Endothelial cell of umbilical vein (primary cell): ENCODE data around the gene CTXND1. TPM values are rescaled to one million over a fixed set of nuclear protein-coding genes. Genes with fewer than 3 reads are reported as not detected.

Experiments used
- BruUV-seq: library from RNA; stranded (reverse); fragments of 400-500 nt; replicated peaks from 2 replicates; lab custom pipeline; 2021; lab: Mats Ljungman, UMichigan
- CTCF ChIA-PET: fragments of 300-600, 350-600 bp; sonication (Branson Sonifier 250); formaldehyde crosslinking; loops from one replicate; lab custom pipeline; 2021; ENCODE audit warnings: antibody characterized with exemption, inconsistent platforms; lab: Charles Lee
- POLR2A ChIA-PET: fragments of 300-600, 350-600 bp; sonication (Branson Sonifier 250); formaldehyde crosslinking; loops from one replicate; lab custom pipeline; 2021; ENCODE audit warnings: antibody characterized with exemption, inconsistent platforms; lab: Charles Lee
- DNase-seq: peaks from one replicate; pipeline ENCODE4 v3.0.0-alpha.2; 2011; ENCODE audit warnings: low read depth, low spot score
- FAIRE-seq: peaks from 2 replicates; lab custom pipeline; 2011; peaks lifted over from hg19 to GRCh38; lab: Jason Lieb, UNC
- H2AFZ ChIP-seq: 2 replicates; pipeline ENCODE4 v1.6.0; 2012; ENCODE audit warnings: low read depth, low read length, control low read depth, inconsistent platforms
- H3K27ac ChIP-seq: 2 replicates; pipeline ENCODE4 v1.5.1; 2011; ENCODE audit warnings: low read depth, mild to moderate bottlenecking, control low read depth, low read length, moderate library complexity; ENCODE audit not compliant: insufficient read depth
- H3K27me3 ChIP-seq, 2 experiments: 2 replicates each; pipeline versions ENCODE4 v1.6.0 to v1.6.1; 2011; ENCODE audit warnings: low read length in 2 of 2, mixed read lengths in 1 of 2; ENCODE audit not compliant: control insufficient read depth in 2 of 2, insufficient read depth in 2 of 2
- H3K36me3 ChIP-seq, 2 experiments: 2 replicates in 1 of 2; 3 replicates in 1 of 2; pipeline ENCODE4 v1.5.1; 2011; ENCODE audit warnings: low read length in 2 of 2, mild to moderate bottlenecking in 1 of 2, moderate library complexity in 1 of 2; ENCODE audit not compliant: control insufficient read depth in 2 of 2, insufficient read depth in 2 of 2; ENCODE audit errors: extremely low read depth in 1 of 2
- H3K4me1 ChIP-seq: 3 replicates; pipeline ENCODE4 v1.5.1; 2011; ENCODE audit warnings: mild to moderate bottlenecking, low read length; ENCODE audit not compliant: control insufficient read depth, insufficient read depth; ENCODE audit errors: extremely low read depth
- H3K4me2 ChIP-seq: 2 replicates; pipeline ENCODE4 v1.6.1; 2011; ENCODE audit warnings: low read length, control low read depth, mixed read lengths; ENCODE audit not compliant: insufficient read depth
- H3K4me3 ChIP-seq, 3 experiments: fragments of 200-600 bp in 1 of 3; sonication (generic), shearing (Covaris generic) in 1 of 3; replicated peaks in 1 of 3; 2 replicates each; pipeline ENCODE4 v1.5.1; 2011 to 2016; ENCODE audit warnings: control low read depth in 3 of 3, low read length in 3 of 3, mild to moderate bottlenecking in 2 of 3, inconsistent platforms in 1 of 3, low read depth in 1 of 3, moderate library complexity in 1 of 3; ENCODE audit not compliant: insufficient read depth in 1 of 3
- H3K79me2 ChIP-seq: 2 replicates; pipeline ENCODE4 v1.6.0; 2012; ENCODE audit warnings: low read length, inconsistent platforms; ENCODE audit not compliant: control insufficient read depth, insufficient read depth
- H3K9ac ChIP-seq: replicated peaks from 2 replicates; pipeline ENCODE3; 2011; ENCODE audit warnings: low read length, control low read depth; ENCODE audit not compliant: insufficient read depth; ENCODE audit errors: extremely low read depth
- H3K9me1 ChIP-seq: replicated peaks from 3 replicates; pipeline ENCODE4 v1.6.0; 2011; ENCODE audit warnings: mild to moderate bottlenecking, low read length; ENCODE audit not compliant: control insufficient read depth, insufficient read depth; ENCODE audit errors: extremely low read depth
- H3K9me3 ChIP-seq: replicated peaks from 2 replicates; pipeline ENCODE4 v1.5.1; 2012; ENCODE audit warnings: low read length, inconsistent platforms; ENCODE audit not compliant: control insufficient read depth, insufficient read depth
- H4K20me1 ChIP-seq: replicated peaks from 2 replicates; pipeline ENCODE3; 2011; ENCODE audit warnings: mild to moderate bottlenecking, low read length; ENCODE audit not compliant: control insufficient read depth, insufficient read depth; ENCODE audit errors: extremely low read depth
- EZH2 ChIP-seq: IDR thresholded peaks from 2 replicates; pipeline ENCODE4 v1.6.1; 2012; ENCODE audit warnings: borderline replicate concordance, low read depth, mild to moderate bottlenecking, moderate library complexity, low read length, inconsistent platforms; ENCODE audit not compliant: severe bottlenecking
- FOS ChIP-seq: IDR thresholded peaks from 2 replicates; pipeline ENCODE4 v1.6.1; 2011; ENCODE audit warnings: mild to moderate bottlenecking, low read length, moderate library complexity, borderline replicate concordance; ENCODE audit not compliant: insufficient read depth
- GATA2 ChIP-seq: IDR thresholded peaks from 2 replicates; pipeline ENCODE4 v1.7.0; 2011; ENCODE audit warnings: low read depth, mild to moderate bottlenecking, moderate library complexity, mixed read lengths, low read length; ENCODE audit not compliant: insufficient read length, insufficient read depth
- JUN ChIP-seq: IDR thresholded peaks from 2 replicates; pipeline ENCODE4 v1.6.1; 2011; ENCODE audit warnings: borderline replicate concordance, low read depth; ENCODE audit not compliant: insufficient read length, insufficient read depth
- MAX ChIP-seq: IDR thresholded peaks from 2 replicates; pipeline ENCODE4 v1.6.1; 2011; ENCODE audit not compliant: insufficient read depth, insufficient read length
- MYC ChIP-seq: IDR thresholded peaks from one replicate; pipeline ENCODE4 v1.6.1; 2011; ENCODE audit warnings: mild to moderate bottlenecking, low read depth, low read length
- POLR2A ChIP-seq: IDR thresholded peaks from 2 replicates; pipeline ENCODE4 v1.6.1; 2012; ENCODE audit warnings: low read depth, mild to moderate bottlenecking, control low read depth, low read length
- POLR2AphosphoS5 ChIP-seq: IDR thresholded peaks from 2 replicates; pipeline ENCODE4 v1.6.1; 2012; ENCODE audit warnings: low read depth, mild to moderate bottlenecking, control low read depth, low read length, moderate library complexity; ENCODE audit not compliant: insufficient read depth
- dilution Hi-C: fragments of 300-500 bp; cut with MboI; formaldehyde crosslinking; loops from one replicate; pipeline ENCODE4 v1.15.0; 2019; ENCODE audit warnings: low sequenced_read_pairs; ENCODE audit not compliant: extremely low pct_ligation_motif_present
- intact Hi-C: fragments of 100-400 bp; cut with micrococcal nuclease; formaldehyde crosslinking; loops from one replicate; pipeline ENCODE4 v1.10.0; 2022
- polyA plus RNA-seq, 4 experiments: library from polyadenylated mRNA; depleted of rRNA in 3 of 4; stranded (reverse) in 3 of 4; unstranded in 1 of 4; fragments of >200 nt; gene quantifications; 2 replicates each; pipeline versions ENCODE4 v1.2.1 to v1.2.3, GENCODE V29; 2011 to 2012; ENCODE audit warnings: missing spikeins in 1 of 4
- total RNA-seq: library from RNA; stranded (reverse); gene quantifications from 2 replicates; pipeline ENCODE4 v1.2.3, GENCODE V29; 2021
- TF ChIP-seq, protein P1 (sequence below), 2 donors: IDR thresholded peaks; 1 replicate in 1 of 2; 2 replicates in 1 of 2; pipeline ENCODE4 v1.5.1; 2011; ENCODE audit warnings: low read length in 2 of 2, mild to moderate bottlenecking in 2 of 2, moderate library complexity in 2 of 2, control low read depth in 1 of 2, inconsistent platforms in 1 of 2, low read depth in 1 of 2; ENCODE audit not compliant: insufficient read depth in 1 of 2; ENCODE audit errors: extremely low read depth in 1 of 2

CTXND1 gene
- total and polyA plus RNA-seq, 2 donors (not counting 3 experiments of a cell fraction or from before 2014, with no cell fraction given): not detected

DNA sequence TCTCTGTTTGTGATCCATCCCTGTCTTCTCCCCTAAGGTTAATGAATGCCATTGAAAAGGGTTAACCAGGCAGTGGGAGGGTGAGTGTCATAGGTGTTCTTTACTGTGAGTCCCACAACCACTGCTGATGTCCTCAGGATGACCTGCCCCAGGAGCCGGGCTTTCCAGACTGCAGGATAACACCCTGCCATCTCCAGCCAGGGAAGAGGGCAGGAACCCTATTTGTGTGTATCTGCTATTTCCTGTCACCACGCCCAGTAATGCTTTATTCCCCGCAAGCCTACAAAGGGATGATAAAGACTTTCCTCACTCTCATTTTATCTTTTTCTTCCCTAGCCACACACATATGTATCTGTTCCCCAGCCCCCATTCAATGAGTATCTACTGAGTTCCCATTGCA, 15.6 kb upstream of the CTXND1 start:
- no TSS peak for BruUV-seq
- ChIA-PET CTCF (no interaction called here), POLR2A (no interaction called here)
- no peaks in the 10 kb centered on the region for H3K9me3 ChIP-seq
- no peaks in the 10 kb centered on the region for H3K27me3 ChIP-seq
- no peaks in the 10 kb centered on the region for H3K9me1 ChIP-seq
- no peaks in the 10 kb centered on the region for H3K36me3 ChIP-seq
- DNase-seq (no peak), FAIRE-seq (no peak)
- no peaks in the 10 kb centered on the region for H3K4me1 ChIP-seq
- intact Hi-C loops (no loop called here), dilution Hi-C loops (no loop called here)
- H2AFZ ChIP-seq: no peak overlapping the region
- TF ChIP-seq EZH2: no peak
- no peak for TF ChIP-seq MYC
- no peak for TF ChIP-seq POLR2A
- no peak for TF ChIP-seq FOS
- H3K4me2 ChIP-seq: no peak overlapping the region
- H3K79me2 ChIP-seq: no peaks in the 10 kb centered on the region
- H3K9ac ChIP-seq: no peak overlapping the region
- H3K4me3 ChIP-seq: no peak overlapping the region
- H3K27ac ChIP-seq: no peak overlapping the region
- no peaks in the 10 kb centered on the region for H4K20me1 ChIP-seq

GRCh38 chr15:80266745-80267144, 14.7 kb upstream of the CTXND1 start:
- H2AFZ ChIP-seq: no peak overlapping the region
- FAIRE-seq (no peak), DNase-seq (no peak)
- CTCF ChIA-PET: no interaction called here
- POLR2A ChIA-PET: no interaction called here
- no peaks in the 10 kb centered on the region for H3K27me3 ChIP-seq
- no peaks in the 10 kb centered on the region for H3K9me1 ChIP-seq
- dilution Hi-C loops (no loop called here), intact Hi-C loops (no loop called here)
- H4K20me1 ChIP-seq: no peaks in the 10 kb centered on the region
- BruUV-seq: no TSS peak
- no peaks in the 10 kb centered on the region for H3K79me2 ChIP-seq
- no peak overlapping the region for H3K9ac ChIP-seq
- H3K4me2 ChIP-seq: no peak overlapping the region
- TF ChIP-seq MAX (no peak), POLR2A (no peak), JUN (no peak), MYC (no peak), GATA2 (no peak), EZH2 (no peak), FOS (no peak), POLR2AphosphoS5 (no peak)
- TF ChIP-seq, protein P1, sequence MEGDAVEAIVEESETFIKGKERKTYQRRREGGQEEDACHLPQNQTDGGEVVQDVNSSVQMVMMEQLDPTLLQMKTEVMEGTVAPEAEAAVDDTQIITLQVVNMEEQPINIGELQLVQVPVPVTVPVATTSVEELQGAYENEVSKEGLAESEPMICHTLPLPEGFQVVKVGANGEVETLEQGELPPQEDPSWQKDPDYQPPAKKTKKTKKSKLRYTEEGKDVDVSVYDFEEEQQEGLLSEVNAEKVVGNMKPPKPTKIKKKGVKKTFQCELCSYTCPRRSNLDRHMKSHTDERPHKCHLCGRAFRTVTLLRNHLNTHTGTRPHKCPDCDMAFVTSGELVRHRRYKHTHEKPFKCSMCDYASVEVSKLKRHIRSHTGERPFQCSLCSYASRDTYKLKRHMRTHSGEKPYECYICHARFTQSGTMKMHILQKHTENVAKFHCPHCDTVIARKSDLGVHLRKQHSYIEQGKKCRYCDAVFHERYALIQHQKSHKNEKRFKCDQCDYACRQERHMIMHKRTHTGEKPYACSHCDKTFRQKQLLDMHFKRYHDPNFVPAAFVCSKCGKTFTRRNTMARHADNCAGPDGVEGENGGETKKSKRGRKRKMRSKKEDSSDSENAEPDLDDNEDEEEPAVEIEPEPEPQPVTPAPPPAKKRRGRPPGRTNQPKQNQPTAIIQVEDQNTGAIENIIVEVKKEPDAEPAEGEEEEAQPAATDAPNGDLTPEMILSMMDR (IDR thresholded peaks at IDR 0.05; ENCODE audit: extremely low read depth in 1 of 2, insufficient read depth in 1 of 2, low read depth in 1 of 2, low read length in 2 of 2): no peak
- H3K9me3 ChIP-seq: no peaks in the 10 kb centered on the region
- no peaks in the 10 kb centered on the region for H3K4me1 ChIP-seq
- no peak overlapping the region for H3K27ac ChIP-seq
- no peaks in the 10 kb centered on the region for H3K36me3 ChIP-seq
- H3K4me3 ChIP-seq: no peak overlapping the region
